Measurements from ENCODE around the gene ZWILCH.

The ZWILCH gene

GRCh38 chr15:66472176-66472999 is 32.7 kb upstream of the ZWILCH start:
- TF ChIP-seq, protein P1, sequence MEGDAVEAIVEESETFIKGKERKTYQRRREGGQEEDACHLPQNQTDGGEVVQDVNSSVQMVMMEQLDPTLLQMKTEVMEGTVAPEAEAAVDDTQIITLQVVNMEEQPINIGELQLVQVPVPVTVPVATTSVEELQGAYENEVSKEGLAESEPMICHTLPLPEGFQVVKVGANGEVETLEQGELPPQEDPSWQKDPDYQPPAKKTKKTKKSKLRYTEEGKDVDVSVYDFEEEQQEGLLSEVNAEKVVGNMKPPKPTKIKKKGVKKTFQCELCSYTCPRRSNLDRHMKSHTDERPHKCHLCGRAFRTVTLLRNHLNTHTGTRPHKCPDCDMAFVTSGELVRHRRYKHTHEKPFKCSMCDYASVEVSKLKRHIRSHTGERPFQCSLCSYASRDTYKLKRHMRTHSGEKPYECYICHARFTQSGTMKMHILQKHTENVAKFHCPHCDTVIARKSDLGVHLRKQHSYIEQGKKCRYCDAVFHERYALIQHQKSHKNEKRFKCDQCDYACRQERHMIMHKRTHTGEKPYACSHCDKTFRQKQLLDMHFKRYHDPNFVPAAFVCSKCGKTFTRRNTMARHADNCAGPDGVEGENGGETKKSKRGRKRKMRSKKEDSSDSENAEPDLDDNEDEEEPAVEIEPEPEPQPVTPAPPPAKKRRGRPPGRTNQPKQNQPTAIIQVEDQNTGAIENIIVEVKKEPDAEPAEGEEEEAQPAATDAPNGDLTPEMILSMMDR (IDR thresholded peaks at IDR 0.05; ENCODE audit: control insufficient read depth, insufficient read depth, low read depth, low read length, missing control alignments): no peak
- DNase-seq (ENCODE audit: low read depth): no peak
- no peak overlapping the region for H3K4me3 ChIP-seq (ENCODE audit: control insufficient read depth, low read depth, low read length)

DNA sequence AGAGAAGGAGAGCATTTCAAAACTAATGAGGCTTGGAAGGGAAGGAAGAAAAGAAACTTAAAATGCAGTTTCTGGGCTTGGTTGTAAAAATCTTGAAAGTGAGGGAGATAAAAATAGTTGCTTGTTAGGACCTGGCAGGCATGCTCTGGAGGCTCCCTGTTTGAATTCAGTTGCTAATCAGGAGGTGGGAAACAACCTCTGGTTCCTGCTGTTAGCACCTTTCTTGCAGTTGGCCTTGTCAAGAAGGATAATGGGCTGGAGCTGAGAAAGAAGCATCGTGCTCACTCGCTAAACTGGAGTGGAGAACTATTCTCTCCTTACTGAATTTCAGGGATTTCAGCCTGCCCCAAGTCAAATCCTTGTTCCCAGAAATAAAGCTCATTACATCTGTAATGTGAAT is 31.0 kb upstream of the ZWILCH start:
- no peak for DNase-seq (ENCODE audit: low read depth)
- TF ChIP-seq, protein P1 (IDR thresholded peaks at IDR 0.05; ENCODE audit: control insufficient read depth, insufficient read depth, low read depth, low read length, missing control alignments): no peak
- no peak overlapping the region for H3K4me3 ChIP-seq (ENCODE audit: control insufficient read depth, low read depth, low read length)

GRCh38 chr15:66474963-66475362 is 30.2 kb upstream of the ZWILCH start:
- DNase-seq (ENCODE audit: low read depth): no peak
- TF ChIP-seq, protein P1 (IDR thresholded peaks at IDR 0.05; ENCODE audit: control insufficient read depth, insufficient read depth, low read depth, low read length, missing control alignments): no peak
- H3K4me3 ChIP-seq (ENCODE audit: control insufficient read depth, low read depth, low read length): no peak overlapping the region

DNA sequence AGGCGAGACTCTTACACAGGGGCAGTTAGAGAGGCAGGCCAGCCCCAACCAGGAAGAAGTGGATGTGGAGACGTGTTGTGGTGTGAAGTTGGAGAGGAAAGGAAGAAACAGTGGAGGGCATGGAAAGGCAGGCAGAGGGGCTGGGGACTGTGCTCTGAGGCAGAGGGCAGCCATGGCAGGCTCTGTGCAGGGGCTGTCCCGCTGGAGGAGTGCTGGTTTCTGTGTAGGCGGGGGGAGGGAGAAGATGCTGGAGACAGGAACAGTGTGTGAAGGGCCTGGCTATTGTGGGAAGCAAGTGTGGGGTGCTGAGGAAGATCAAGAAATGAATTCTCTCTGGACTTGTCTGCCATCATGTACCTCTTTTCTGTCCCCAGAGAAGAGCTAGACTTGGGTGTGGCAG is 28.6 kb upstream of the ZWILCH start:
- no peak overlapping the region for H3K4me3 ChIP-seq (ENCODE audit: control insufficient read depth, low read depth, low read length)
- TF ChIP-seq, protein P1 (IDR thresholded peaks at IDR 0.05; ENCODE audit: control insufficient read depth, insufficient read depth, low read depth, low read length, missing control alignments): no peak
- no peak for DNase-seq (ENCODE audit: low read depth)

DNA sequence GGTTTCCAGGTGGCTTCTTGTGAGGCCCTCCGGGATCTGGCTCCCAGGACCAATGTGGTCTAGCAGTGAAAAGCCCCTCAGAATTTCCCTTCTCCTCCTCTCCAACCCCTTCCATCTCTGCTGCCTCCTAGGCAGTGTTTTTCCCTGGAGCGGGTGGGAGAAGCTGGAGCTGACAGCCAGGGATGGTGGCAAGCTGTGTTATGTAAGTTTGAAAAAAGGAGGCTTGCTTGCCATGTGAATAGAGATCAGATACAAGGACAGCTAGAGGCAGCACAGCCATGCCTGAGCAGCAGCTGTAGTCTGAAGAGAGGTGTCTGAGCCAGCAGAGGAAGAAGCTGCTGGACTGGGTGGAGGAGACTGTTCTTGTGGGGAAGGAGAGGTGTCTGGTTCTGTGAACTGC is 28.1 kb upstream of the ZWILCH start:
- no peak overlapping the region for H3K4me3 ChIP-seq (ENCODE audit: control insufficient read depth, low read depth, low read length)
- DNase-seq (ENCODE audit: low read depth): no peak
- TF ChIP-seq, protein P1 (IDR thresholded peaks at IDR 0.05; ENCODE audit: control insufficient read depth, insufficient read depth, low read depth, low read length, missing control alignments): no peak

DNA sequence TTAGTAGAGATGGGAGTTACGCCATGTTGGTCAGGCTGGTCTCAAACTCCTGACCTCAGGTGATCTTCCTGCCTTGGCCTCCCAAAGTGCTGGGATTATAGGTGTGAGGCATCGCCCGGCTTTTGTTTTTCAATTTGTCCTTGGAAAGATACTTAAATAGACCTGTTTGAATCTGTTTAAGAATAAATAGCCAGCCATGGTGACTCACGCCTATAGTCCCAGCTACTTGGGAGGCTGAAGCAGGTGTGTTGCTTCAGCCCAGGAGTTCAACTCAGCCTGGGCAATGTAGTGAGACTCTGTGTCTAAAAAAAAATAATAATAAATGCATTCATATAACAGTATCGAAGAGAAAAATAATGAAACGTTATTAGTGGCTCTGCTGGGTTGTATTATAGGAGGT is 24.9 kb upstream of the ZWILCH start:
- no peak for DNase-seq (ENCODE audit: low read depth)
- TF ChIP-seq, protein P1 (IDR thresholded peaks at IDR 0.05; ENCODE audit: control insufficient read depth, insufficient read depth, low read depth, low read length, missing control alignments): no peak
- no peak overlapping the region for H3K4me3 ChIP-seq (ENCODE audit: control insufficient read depth, low read depth, low read length)
